GM21515 (cell line): ENCODE measurements around the gene PROB1.
A peak's percentile ranks its signal among the peaks of the same experiment; 100 is the strongest.
"Not testable (repeated sequence)": the region's sequence is repeated elsewhere in the genome, so short reads cannot be mapped to it uniquely, and the experiment has no call there.

Source experiments
- ATAC-seq: cut with Tn5 transposase; IDR thresholded peaks from one replicate; pipeline ENCODE4 v1.9.1; 2021; ENCODE audit not compliant: unreplicated experiment

Gene PROB1

GRCh38 chr5:139413963-139414362 lies 19.1 kb upstream of the PROB1 start:
- no peak for ATAC-seq

DNA sequence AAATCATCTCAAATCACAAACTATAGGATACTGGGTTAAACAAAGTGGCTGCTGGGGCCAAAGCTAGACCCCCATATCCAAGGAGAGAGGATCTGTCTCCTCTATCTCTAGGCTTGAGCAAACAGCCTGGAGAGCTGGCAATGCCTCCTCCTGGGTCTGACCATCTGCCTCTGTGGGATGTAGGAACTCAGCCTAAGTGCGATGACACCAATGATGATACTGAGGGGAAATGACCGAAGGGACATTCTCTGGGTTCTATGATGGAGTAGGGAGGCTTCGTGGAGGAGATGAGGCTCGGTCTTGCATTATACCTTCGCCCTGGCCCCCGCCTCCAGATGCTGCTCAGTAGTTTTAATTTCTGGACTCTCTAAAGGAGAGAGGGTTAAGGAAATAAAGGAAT lies 18.2 kb upstream of the PROB1 start:
- ATAC-seq: no peak

- ATAC-seq: no peak
Observed at GRCh38 chr5:139410993-139411828, 16.3 kb upstream of the PROB1 start.

DNA sequence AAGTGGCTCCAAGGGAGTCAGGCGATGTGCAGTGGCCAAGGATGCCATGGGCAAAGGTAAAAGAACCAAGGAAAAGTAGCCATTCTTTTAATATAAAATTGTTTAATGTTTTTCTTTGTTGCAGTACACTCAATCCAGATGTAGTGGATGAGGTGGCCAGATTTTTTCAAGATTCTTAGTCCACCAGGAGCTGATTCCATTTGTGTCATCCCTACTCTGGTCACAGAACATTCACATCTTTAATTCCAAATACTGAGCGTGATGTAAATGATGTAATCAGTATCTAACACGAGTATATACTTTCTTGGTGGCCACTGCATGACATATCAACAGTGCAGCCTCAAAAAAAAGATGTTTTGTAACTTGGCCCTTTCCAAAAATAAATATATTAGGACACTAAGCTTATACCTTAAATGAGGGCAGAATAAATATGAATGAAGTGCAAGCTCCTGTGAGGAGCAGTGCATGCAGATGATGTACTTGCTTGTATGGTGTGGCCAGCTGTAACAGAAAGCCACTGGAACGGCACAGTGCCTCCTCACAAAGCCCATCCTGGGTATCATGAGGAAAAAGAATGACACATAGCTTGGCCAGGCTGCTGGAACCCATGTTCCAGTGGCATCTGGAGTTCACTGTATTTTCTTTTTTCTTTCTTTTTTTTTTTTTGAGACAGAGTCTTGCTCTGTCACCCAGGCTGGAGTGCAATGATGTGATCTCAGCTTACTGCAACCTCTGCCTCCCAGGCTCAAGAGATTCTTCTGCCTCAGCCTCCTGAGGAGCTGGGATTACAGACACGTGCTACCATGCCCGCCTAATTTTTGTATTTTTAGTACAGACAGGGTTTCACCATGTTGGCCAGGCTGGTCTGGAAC lies 15.5 kb upstream of the PROB1 start:
- no peak for ATAC-seq

- ATAC-seq: not testable (repeated sequence)
Observed at GRCh38 chr5:139409116-139409515, 14.2 kb upstream of the PROB1 start.

DNA sequence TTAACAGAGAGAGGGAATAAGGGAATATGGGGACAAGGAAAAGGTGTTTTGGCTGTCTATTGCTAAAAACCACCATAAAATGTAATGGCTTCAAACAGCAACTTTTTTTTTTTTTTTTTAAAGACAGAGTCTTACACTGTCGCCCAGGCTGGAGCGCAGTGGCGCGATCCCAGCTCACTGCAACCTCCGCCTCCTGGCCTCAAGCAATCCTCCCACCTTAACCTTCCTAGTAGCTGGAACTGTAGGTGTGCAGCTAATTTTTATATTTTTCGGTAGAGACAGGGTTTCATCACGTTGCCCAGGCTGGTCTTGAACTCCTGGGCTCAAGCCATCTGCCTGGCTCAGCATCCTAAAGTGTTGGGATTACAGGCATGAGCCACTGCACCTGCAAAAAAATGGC lies 13.3 kb upstream of the PROB1 start:
- no peak for ATAC-seq

GRCh38 chr5:139407517-139407916 lies 12.6 kb upstream of the PROB1 start:
- ATAC-seq: no peak

DNA sequence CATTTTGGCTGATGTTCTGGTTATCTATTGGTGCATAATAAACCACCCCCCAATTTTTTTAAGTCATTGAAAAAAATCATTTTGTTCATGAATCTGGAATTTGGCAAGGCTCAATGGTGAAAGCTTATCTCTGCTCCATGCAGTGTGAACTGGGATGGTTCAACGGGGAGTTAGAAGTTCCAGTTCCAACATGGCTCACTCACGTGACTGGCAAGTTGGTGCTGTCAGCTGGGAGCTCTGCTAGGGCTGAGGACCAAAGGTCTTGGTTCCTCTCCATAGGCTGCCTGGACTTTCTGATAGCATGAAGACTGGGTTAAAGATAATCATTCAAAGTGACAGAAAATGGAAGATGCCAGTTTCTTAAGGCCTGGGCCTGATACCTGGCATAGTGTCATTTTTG lies 12.1 kb upstream of the PROB1 start:
- ATAC-seq: no peak

DNA sequence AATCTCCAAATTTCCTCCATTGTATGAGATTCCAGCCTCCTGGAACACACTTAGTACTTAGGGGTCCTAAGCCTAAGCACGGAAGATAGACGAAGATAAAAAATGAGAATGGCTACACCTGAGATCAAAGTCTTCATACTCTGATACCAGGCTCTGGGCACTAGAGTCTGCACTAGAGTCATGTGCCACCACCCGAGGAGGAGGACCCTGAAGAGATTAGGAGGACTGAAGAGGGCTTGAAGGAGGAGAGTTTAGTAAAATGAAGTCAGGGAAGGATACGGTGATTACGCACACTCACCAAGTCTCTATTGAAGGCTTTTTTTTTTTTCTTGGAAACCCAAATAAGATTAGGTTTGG lies 9.6 kb upstream of the PROB1 start:
- ATAC-seq: no peak

DNA sequence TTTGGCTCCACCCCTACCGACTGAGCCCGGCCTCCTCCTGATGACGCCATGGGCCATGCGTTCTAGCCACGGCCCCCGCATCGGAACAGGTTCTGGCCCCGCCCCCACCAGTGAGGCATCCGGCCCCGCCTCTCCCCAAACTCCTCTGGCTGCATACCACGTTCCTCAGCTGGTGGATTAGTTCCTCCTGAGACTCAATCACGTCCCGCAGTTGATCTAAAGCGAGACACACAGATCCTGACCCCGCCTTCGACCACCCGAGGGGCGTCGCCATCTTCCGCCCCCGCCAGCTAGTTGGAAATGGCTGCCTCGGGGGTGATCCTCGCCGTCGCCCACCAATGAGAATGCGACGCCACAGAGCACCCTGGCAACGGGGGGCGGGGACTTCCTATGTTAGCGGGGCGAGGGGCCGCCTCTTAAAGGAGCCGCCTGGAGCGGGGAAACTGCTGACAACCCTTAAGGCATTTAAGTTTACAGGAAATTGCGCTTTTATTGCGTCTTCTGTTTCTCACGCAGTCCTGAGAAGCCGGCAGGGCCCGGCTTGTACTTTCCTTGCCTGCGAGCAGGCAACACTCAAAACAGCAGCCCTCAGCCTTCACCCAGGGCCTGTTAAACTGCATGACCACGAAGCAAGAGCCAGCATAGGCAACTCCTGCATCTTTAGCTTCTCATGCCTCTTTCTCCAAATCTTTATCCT lies 9.0 kb upstream of the PROB1 start, which contains the start of gene SPATA24:
Gene SPATA24, minus strand, starts transcription at position 303 of the 697 bp plus-strand sequence. Its CDS starts 29 bp downstream, at position 274.
- ATAC-seq: peak; percentile 85

DNA sequence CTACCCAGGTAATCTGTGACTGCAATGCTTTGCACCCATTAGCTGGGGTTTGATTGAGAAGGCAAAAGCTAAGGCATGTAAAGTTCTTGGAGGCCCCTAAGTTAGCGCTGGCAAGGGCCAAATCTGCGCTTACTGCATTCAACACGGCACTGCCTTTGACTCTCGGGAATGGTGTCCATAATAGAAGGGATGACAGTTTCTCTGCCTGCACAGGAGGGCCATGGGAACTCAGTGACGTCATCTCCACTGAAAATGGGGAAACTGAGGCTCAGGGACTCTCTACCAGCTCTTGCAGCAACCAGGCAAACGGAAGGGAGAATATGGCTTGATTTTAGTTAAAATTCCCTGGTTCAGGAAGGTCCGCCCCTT lies 8.5 kb upstream of the PROB1 start:
- ATAC-seq: no peak

- ATAC-seq: no peak
Observed at GRCh38 chr5:139402561-139403158, 7.8 kb upstream of the PROB1 start.

DNA sequence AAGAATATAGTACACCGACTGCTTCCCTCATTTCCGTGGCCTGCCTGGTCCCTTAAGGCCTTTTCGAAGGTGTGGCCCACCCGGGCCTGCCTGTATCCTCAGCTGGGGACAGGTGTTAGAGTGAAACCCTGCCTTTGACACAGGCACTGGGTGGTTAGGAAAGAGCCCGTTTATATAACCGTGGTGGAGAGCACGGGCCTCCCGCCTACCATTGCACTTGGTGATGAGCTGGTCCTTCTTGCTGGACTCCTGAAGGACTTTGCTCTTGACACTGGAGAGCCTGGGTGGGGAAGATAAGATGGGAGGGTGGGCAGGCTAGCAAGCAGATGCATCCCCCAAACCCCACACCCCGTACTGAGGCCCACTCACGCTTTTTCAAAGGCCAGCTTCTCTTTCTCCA lies 6.6 kb upstream of the PROB1 start:
- ATAC-seq: no peak

DNA sequence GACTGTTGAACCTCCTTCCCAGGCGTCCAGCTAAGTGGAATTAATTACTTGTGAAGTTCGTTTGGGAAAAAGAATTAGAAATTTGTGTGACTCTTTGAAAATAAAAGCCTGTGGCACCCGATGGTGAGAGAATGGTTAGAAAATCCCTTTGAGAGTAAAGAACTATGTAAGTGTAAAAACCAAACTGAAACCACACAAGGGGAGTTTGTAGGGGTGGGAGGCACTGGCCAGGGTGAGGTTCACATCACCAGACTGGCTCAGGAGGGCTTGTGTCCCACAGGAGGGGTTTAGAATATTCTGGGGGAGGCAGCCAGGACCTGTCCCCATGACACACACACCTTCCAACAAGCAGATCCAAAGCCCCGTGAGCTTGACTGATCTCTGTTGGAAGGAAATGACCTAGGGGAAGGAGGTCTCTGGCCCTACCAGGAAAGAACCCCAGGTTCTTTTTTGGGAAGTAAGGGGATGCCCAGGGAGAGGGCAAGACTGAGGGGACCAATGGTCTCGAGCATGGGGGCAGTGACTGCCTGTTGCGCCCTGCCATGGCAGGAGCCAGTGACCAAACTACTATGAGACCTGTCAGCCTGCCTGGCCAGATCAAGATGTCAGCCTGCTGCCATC lies 4.7 kb upstream of the PROB1 start:
- no peak for ATAC-seq

DNA sequence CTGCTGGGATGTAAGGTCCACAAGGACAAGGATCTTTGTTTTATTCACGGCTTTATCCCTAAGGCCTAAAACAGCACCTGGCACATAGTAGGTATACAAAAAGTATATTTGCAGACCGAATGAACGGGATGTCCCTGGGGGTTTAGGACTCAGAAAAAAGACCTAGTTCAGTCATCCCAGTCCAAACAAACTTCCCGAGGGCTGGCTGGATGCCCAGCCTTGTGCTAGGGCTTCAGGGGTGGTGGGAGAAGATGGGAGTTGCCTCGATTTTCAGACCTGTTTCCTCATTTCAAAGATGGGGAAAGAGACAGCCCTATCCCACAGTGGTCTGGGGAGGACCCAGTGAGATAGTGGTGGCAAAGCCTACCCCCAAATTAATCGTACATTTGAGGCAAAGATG lies 3.0 kb upstream of the PROB1 start:
- ATAC-seq: no peak

GRCh38 chr5:139396691-139397090 lies 1.8 kb upstream of the PROB1 start:
- no peak for ATAC-seq

GRCh38 chr5:139395844-139396640 lies 1.1 kb upstream of the PROB1 start:
- ATAC-seq: no peak

GRCh38 chr5:139394123-139394653 lies 716 bp downstream of the PROB1 start:
- ATAC-seq: no peak

DNA sequence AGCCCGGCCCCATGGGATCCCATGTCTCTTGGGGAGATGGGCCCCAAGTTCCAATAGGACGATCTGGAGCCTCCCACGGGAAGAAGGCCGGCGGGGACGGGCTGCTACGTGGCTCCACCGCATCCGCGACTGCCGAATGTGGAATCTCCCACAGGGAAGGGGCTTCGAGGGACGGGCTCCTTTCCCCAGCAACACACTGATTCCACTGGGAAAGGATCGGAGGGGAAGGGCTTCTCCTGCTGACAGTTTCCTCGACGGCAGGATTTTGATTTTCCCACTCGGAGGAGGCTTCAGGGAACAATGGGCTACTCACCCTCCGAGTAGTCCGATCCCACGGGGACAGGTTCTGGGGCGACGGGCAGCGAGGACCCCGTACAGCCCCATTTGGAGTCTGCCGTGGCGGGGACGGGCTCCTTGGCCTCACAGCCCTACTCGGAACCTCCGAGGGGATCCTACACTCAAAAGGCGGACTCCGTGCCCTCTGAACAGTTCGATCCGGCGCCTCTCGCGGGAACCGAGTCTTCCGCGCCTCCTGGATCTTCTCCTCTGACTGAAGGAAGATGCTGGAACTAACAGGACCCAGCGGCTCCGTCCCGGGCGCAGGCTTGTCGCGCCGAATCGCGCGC lies 1.3 kb downstream of the PROB1 start:
- no peak for ATAC-seq
